ENCODE results near the gene LRRC8E. TPM values are rescaled to one million over a fixed set of nuclear protein-coding genes. Genes with fewer than 3 reads are reported as not detected.

Gene LRRC8E
- total RNA-seq, 2 experiments from 2014 or later = not detected

GRCh38 chr19:7932276-7932929 lies 44.1 kb downstream of the LRRC8E start:
- Mint-ChIP-seq H3K27ac (no peak overlapping the region), H3K4me3 (no peak overlapping the region), H3K36me3 (ENCODE audit: low read depth) (peaks cover 20% of the 10 kb centered on the region), H3K4me1 (peaks cover 7% of the 10 kb centered on the region), H3K9me3 (no peaks in the 10 kb centered on the region), H3K27me3 (no peaks in the 10 kb centered on the region)
- CTCF ChIA-PET = no interaction called here
- POLR2A ChIA-PET = no interaction called here
- DNase-seq = no peak

- H3K27ac Mint-ChIP-seq = no peak overlapping the region
- no peak for DNase-seq
- no peak overlapping the region for H3K4me3 Mint-ChIP-seq
- peaks cover 22% of the 10 kb centered on the region for H3K36me3 Mint-ChIP-seq (ENCODE audit: low read depth)
- POLR2A ChIA-PET = interaction anchor here (1.2 kb wide), 1 partner anchor 11 kb away, joined by 3 read pairs; the partner anchor contains the start of gene TIMM44
- H3K27me3 Mint-ChIP-seq = no peaks in the 10 kb centered on the region
- CTCF ChIA-PET = no interaction called here
- H3K9me3 Mint-ChIP-seq = no peaks in the 10 kb centered on the region
- H3K4me1 Mint-ChIP-seq = peaks cover 7% of the 10 kb centered on the region
Measured at GRCh38 chr19:7932930-7933300, 44.6 kb downstream of the LRRC8E start.

GRCh38 chr19:7933411-7933810 lies 45.1 kb downstream of the LRRC8E start:
- H3K9me3 Mint-ChIP-seq = no peaks in the 10 kb centered on the region
- H3K4me3 Mint-ChIP-seq = no peak overlapping the region
- peaks cover 23% of the 10 kb centered on the region for H3K36me3 Mint-ChIP-seq (ENCODE audit: low read depth)
- no peaks in the 10 kb centered on the region for H3K27me3 Mint-ChIP-seq
- DNase-seq = no peak
- POLR2A ChIA-PET = interaction anchor here (1.2 kb wide), 1 partner anchor 10 kb away, joined by 3 read pairs; the partner anchor contains the start of gene TIMM44
- H3K4me1 Mint-ChIP-seq = peaks cover 5% of the 10 kb centered on the region
- no peak overlapping the region for H3K27ac Mint-ChIP-seq
- CTCF ChIA-PET = no interaction called here

DNA sequence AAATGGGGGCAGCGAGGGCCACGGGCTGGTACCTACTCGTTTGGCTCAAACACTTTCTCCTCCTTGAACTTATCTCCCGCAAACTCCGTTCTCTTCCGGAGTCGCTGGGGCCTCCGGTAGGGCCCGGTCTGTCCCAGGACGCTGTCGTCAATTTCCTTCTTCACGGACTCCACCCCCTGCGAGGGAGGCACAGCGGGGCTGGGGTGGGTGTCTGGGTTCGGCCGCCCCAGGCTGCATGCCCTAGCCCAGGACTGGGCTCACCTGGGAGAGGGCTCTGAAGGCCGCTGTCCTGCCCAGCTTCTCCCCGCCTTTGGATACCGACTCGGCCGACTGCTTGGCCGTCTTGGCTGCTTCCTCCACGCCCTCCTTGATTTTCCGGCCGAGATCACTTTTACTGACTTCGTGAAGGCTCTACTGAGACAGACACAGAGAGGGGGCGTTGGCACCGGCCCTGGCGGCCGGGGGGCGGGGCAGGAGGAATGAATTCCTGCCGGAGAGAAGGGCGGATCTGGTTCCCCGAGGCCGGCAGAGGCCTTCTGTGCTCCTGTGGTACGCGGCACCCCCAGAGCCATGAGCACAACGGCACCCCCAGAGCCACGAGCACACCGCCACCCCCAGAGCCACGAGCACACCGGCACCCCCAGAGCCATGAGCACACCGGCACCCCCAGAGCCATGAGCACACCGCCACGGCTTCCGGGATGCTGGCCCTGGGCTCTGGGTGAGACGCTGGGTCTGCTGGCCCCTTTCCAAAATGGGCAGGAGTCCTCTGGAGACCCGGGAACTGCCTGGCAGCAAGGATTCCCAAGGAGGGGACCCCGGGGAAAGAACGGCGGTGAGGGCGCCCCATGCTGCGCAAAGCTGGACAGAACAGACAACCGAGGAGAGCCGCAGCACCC lies 45.8 kb downstream of the LRRC8E start:
- H3K27ac Mint-ChIP-seq = no peak overlapping the region
- ChIA-PET CTCF (interaction anchor here (0.7 kb wide), 1 partner anchor 98 kb away, joined by 4 read pairs; no protein-coding TSS in a partner anchor), POLR2A (interaction anchor here (1.2 to 1.8 kb wide), 2 partner anchors 10 kb away, joined by 3 to 6 read pairs; partner anchors contain the start of gene TIMM44)
- H3K36me3 Mint-ChIP-seq (ENCODE audit: low read depth) = peaks cover 29% of the 10 kb centered on the region
- peaks cover 3% of the 10 kb centered on the region for H3K4me1 Mint-ChIP-seq
- H3K9me3 Mint-ChIP-seq = no peaks in the 10 kb centered on the region
- DNase-seq = no peak
- no peaks in the 10 kb centered on the region for H3K27me3 Mint-ChIP-seq
- H3K4me3 Mint-ChIP-seq = no peak overlapping the region

GRCh38 chr19:7934766-7935165 lies 46.5 kb downstream of the LRRC8E start:
- H3K4me3 Mint-ChIP-seq = no peak overlapping the region
- CTCF ChIA-PET = interaction anchor here (0.7 kb wide), 1 partner anchor 97 kb away, joined by 4 read pairs; no protein-coding TSS in a partner anchor
- DNase-seq = no peak
- no peaks in the 10 kb centered on the region for H3K9me3 Mint-ChIP-seq
- H3K27me3 Mint-ChIP-seq = no peaks in the 10 kb centered on the region
- no peak overlapping the region for H3K27ac Mint-ChIP-seq
- H3K36me3 Mint-ChIP-seq (ENCODE audit: low read depth) = peaks cover 29% of the 10 kb centered on the region
- POLR2A ChIA-PET = interaction anchor here (1.8 kb wide), 1 partner anchor 9 kb away, joined by 6 read pairs; the partner anchor contains the start of gene TIMM44
- H3K4me1 Mint-ChIP-seq = peaks cover 3% of the 10 kb centered on the region

GRCh38 chr19:7940841-7941240 lies 52.5 kb downstream of the LRRC8E start:
- H3K4me3 Mint-ChIP-seq = peak overlapping the region; percentile 24
- ChIA-PET CTCF (interaction anchor here (1.0 kb wide), 1 partner anchor 10 kb away, joined by 3 read pairs; no protein-coding TSS in a partner anchor), POLR2A (no interaction called here)
- H3K27ac Mint-ChIP-seq = no peak overlapping the region
- no peaks in the 10 kb centered on the region for H3K27me3 Mint-ChIP-seq
- no peaks in the 10 kb centered on the region for H3K9me3 Mint-ChIP-seq
- no peak for DNase-seq
- H3K4me1 Mint-ChIP-seq = peaks cover 40% of the 10 kb centered on the region
- peaks cover 22% of the 10 kb centered on the region for H3K36me3 Mint-ChIP-seq (ENCODE audit: low read depth)

GRCh38 chr19:7941895-7942596 lies 53.7 kb downstream of the LRRC8E start:
- no peaks in the 10 kb centered on the region for H3K9me3 Mint-ChIP-seq
- peaks cover 40% of the 10 kb centered on the region for H3K4me1 Mint-ChIP-seq
- peak overlapping the region; percentile 59 for H3K27ac Mint-ChIP-seq
- CTCF ChIA-PET = interaction anchor here (1.0 to 2.9 kb wide), 3 partner anchors 12 to 22 kb away, joined by 4 to 26 read pairs (median 5); partner anchors contain the start of gene SNAPC2
- DNase-seq = no peak
- POLR2A ChIA-PET = interaction anchor here (1.2 to 2.7 kb wide), 3 partner anchors 11 to 15 kb away, joined by 4 to 11 read pairs (median 9); no protein-coding TSS in a partner anchor
- peak overlapping the region; percentile 83 for H3K4me3 Mint-ChIP-seq
- H3K36me3 Mint-ChIP-seq (ENCODE audit: low read depth) = peaks cover 18% of the 10 kb centered on the region
- no peaks in the 10 kb centered on the region for H3K27me3 Mint-ChIP-seq

- H3K9me3 Mint-ChIP-seq = no peaks in the 10 kb centered on the region
- H3K27me3 Mint-ChIP-seq = no peaks in the 10 kb centered on the region
- H3K4me3 Mint-ChIP-seq = peak overlapping the region; percentile 83
- peak overlapping the region; percentile 85 for H3K27ac Mint-ChIP-seq
- ChIA-PET POLR2A (interaction anchor here (1.0 to 2.9 kb wide), 10 partner anchors 9 to 565 kb away, joined by 3 to 26 read pairs (median 6); partner anchors contain the start of genes ELAVL1, MAP2K7 and SNAPC2), CTCF (interaction anchor here (0.5 to 3.1 kb wide), 25 partner anchors 9 to 268 kb away, joined by 3 to 49 read pairs (median 6); partner anchors contain the start of genes CERS4, ELAVL1, MAP2K7 and SNAPC2)
- DNase-seq = no peak
- H3K36me3 Mint-ChIP-seq (ENCODE audit: low read depth) = peaks cover 15% of the 10 kb centered on the region
- peaks cover 40% of the 10 kb centered on the region for H3K4me1 Mint-ChIP-seq
Measured at GRCh38 chr19:7942981-7943443, 54.7 kb downstream of the LRRC8E start.

- CTCF ChIA-PET = interaction anchor here (0.5 to 3.1 kb wide), 39 partner anchors 9 to 375 kb away, joined by 3 to 49 read pairs (median 4); partner anchors contain the start of genes CCL25, CERS4, ELAVL1 and MAP2K7
- Mint-ChIP-seq H3K36me3 (ENCODE audit: low read depth) (peaks cover 13% of the 10 kb centered on the region), H3K4me1 (peaks cover 40% of the 10 kb centered on the region)
Measured at GRCh38 chr19:7943444-7944176, 55.3 kb downstream of the LRRC8E start, which contains the start of gene TIMM44. Gene TIMM44, minus strand, starts transcription at chr19:7943666. Its CDS starts 15 bp downstream, at chr19:7943651.

DNA sequence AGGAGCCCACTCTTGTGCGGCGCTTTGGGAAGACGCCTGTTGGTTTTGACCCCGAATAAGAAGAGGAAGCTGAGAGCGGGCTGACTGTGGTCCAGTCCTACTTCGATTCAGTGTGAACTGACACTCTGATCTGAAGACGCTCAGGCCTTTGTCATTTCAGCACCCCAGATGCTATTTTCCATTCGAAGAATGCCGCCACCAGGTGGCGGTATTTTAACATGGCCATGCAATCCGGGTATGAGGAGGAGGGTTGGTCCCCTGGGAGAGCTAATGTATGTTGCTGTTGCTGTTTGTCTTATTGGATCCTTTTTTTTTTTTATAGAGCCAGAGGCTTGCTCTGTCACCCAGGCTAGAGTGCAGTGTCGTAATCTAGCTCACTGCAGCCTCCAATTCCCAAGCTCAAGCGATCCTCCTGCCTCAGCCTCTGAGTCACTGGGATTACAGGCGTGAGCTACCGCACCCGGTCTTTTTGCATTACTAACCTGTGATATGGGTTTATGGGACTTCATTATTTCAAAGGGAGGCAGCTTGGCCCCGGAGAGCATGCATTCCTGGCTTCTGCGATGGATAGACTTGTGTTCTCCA lies 56.0 kb downstream of the LRRC8E start:
- H3K27me3 Mint-ChIP-seq = no peaks in the 10 kb centered on the region
- H3K27ac Mint-ChIP-seq = peak overlapping the region; percentile 85
- peaks cover 9% of the 10 kb centered on the region for H3K36me3 Mint-ChIP-seq (ENCODE audit: low read depth)
- peak overlapping the region; percentile 83 for H3K4me3 Mint-ChIP-seq
- CTCF ChIA-PET = interaction anchor here (0.6 to 3.1 kb wide), 44 partner anchors 8 to 412 kb away, joined by 3 to 49 read pairs (median 4); partner anchors contain the start of genes CCL25, ELAVL1, MAP2K7 and SNAPC2
- no peaks in the 10 kb centered on the region for H3K9me3 Mint-ChIP-seq
- POLR2A ChIA-PET = interaction anchor here (0.7 to 2.9 kb wide), 17 partner anchors 8 to 564 kb away, joined by 3 to 26 read pairs (median 4); partner anchors contain the start of genes CERS4, CTXN1, ELAVL1 and MAP2K7
- peak; percentile 88 for DNase-seq
- peaks cover 37% of the 10 kb centered on the region for H3K4me1 Mint-ChIP-seq

More at GRCh38 chr19:7943444-7944176, 55.3 kb downstream of the LRRC8E start, which contains the start of gene TIMM44:
- Mint-ChIP-seq H3K9me3 (no peaks in the 10 kb centered on the region), H3K27ac (peak within 1 kb of the TSS; percentile 85), H3K27me3 (no peaks in the 10 kb centered on the region), H3K4me3 (peak within 1 kb of the TSS; percentile 83)
- POLR2A ChIA-PET = interaction anchor here (0.7 to 2.9 kb wide), 18 partner anchors 8 to 565 kb away, joined by 3 to 26 read pairs (median 4); partner anchors contain the start of genes CERS4, CTXN1, ELAVL1 and MAP2K7
- peak; percentile 99 for DNase-seq

- no peak overlapping the region for H3K4me3 Mint-ChIP-seq
- peaks cover 16% of the 10 kb centered on the region for H3K4me1 Mint-ChIP-seq
- no peaks in the 10 kb centered on the region for H3K27me3 Mint-ChIP-seq
- no peaks in the 10 kb centered on the region for H3K9me3 Mint-ChIP-seq
- ChIA-PET POLR2A (no interaction called here), CTCF (no interaction called here)
- no peak overlapping the region for H3K27ac Mint-ChIP-seq
- DNase-seq = no peak
- H3K36me3 Mint-ChIP-seq (ENCODE audit: low read depth) = no peaks in the 10 kb centered on the region
Measured at GRCh38 chr19:7947939-7948338, 59.6 kb downstream of the LRRC8E start.
